WTC11 (cell line): ENCODE results near the gene HNF1B. TPM values are rescaled to one million over a fixed set of nuclear protein-coding genes. Genes with fewer than 3 reads are reported as not detected.

Source experiments
- ATAC-seq: fragments of 200-7000 bp; cut with Tn5 transposase; 2 replicates; pipeline ENCODE4 v1.10.0; 2021; ENCODE audit warnings: mild to moderate bottlenecking, moderate library complexity
- CTCF ChIA-PET: fragments of 300-600 bp; sonication (Branson Sonifier 250); formaldehyde crosslinking; loops from one replicate; lab custom pipeline; 2021; ENCODE audit warnings: antibody characterized with exemption; lab: Charles Lee
- POLR2A ChIA-PET: fragments of 350-600 bp; sonication (Branson Sonifier 250); formaldehyde crosslinking; loops from one replicate; lab custom pipeline; 2021; ENCODE audit warnings: antibody characterized with exemption; lab: Charles Lee
- DNase-seq: peaks from one replicate; pipeline ENCODE4 v3.0.0; 2021; ENCODE audit warnings: low spot score
- H3K27ac Mint-ChIP-seq: 2 replicates; pipeline ENCODE4 v1.8.0; 2021; ENCODE audit warnings: mixed read lengths
- H3K27me3 Mint-ChIP-seq: 2 replicates; pipeline ENCODE4 v1.8.0; 2021; ENCODE audit warnings: low read depth, mild to moderate bottlenecking, moderate library complexity, mixed read lengths
- H3K36me3 Mint-ChIP-seq: 2 replicates; pipeline ENCODE4 v1.8.0; 2021; ENCODE audit warnings: mixed read lengths
- H3K4me1 Mint-ChIP-seq: 2 replicates; pipeline ENCODE4 v1.8.0; 2022; ENCODE audit warnings: mixed read lengths
- H3K4me3 Mint-ChIP-seq: 2 replicates; pipeline ENCODE4 v1.8.0; 2021; ENCODE audit warnings: mild to moderate bottlenecking, moderate library complexity, mixed read lengths
- H3K9me3 Mint-ChIP-seq: 2 replicates; pipeline ENCODE4 v1.8.0; 2021; ENCODE audit warnings: mixed read lengths
- ATF3 ChIP-seq: sonication (generic); formaldehyde crosslinking; conservative IDR thresholded peaks from 2 replicates; pipeline ENCODE4 v1.8.1; 2022; ENCODE audit warnings: mild to moderate bottlenecking, missing genetic modification reagents
- ATF6 ChIP-seq: sonication (generic); formaldehyde crosslinking; IDR thresholded peaks from 2 replicates; pipeline ENCODE4 v1.8.1; 2023; ENCODE audit warnings: mild to moderate bottlenecking, missing genetic modification reagents
- CDX4 ChIP-seq: fragments of 250-450 bp; sonication (Bioruptor Pico); IDR thresholded peaks from 2 replicates; pipeline ENCODE4 v1.9.0; 2021; ENCODE audit warnings: moderate library complexity, mild to moderate bottlenecking, inconsistent platforms, borderline replicate concordance
- E2F5 ChIP-seq: sonication (generic); formaldehyde crosslinking; IDR thresholded peaks from 2 replicates; pipeline ENCODE4 v1.8.1; 2022; ENCODE audit warnings: mild to moderate bottlenecking, moderate library complexity, missing genetic modification reagents
- FOXP1 ChIP-seq: sonication (generic); formaldehyde crosslinking; IDR thresholded peaks from 2 replicates; pipeline ENCODE4 v1.8.0; 2022; ENCODE audit warnings: missing genetic modification reagents, mild to moderate bottlenecking, moderate library complexity, borderline replicate concordance
- GRHL2 ChIP-seq: fragments of 250-450 bp; sonication (Bioruptor Pico); IDR thresholded peaks from 2 replicates; pipeline ENCODE4 v1.8.0; 2022; ENCODE audit warnings: mild to moderate bottlenecking, moderate library complexity; ENCODE audit not compliant: insufficient replicate concordance, severe bottlenecking
- JUN ChIP-seq: sonication (generic); formaldehyde crosslinking; IDR thresholded peaks from 2 replicates; pipeline ENCODE4 v1.8.0; 2023; ENCODE audit warnings: mild to moderate bottlenecking, missing genetic modification reagents
- PRDM15 ChIP-seq: sonication (generic); formaldehyde crosslinking; IDR thresholded peaks from 2 replicates; pipeline ENCODE4 v1.8.0; 2022; ENCODE audit warnings: missing genetic modification reagents
- PRRX2 ChIP-seq: fragments of 250-450 bp; sonication (Bioruptor Pico); IDR thresholded peaks from 2 replicates; pipeline ENCODE4 v1.8.0; 2021; ENCODE audit warnings: mild to moderate bottlenecking
- TEAD4 ChIP-seq: sonication (generic); formaldehyde crosslinking; IDR thresholded peaks from 2 replicates; pipeline ENCODE4 v1.8.0; 2022; ENCODE audit warnings: mild to moderate bottlenecking, missing genetic modification reagents
- ZBTB21 ChIP-seq: sonication (generic); formaldehyde crosslinking; IDR thresholded peaks from 2 replicates; pipeline ENCODE4 v1.8.1; 2023; ENCODE audit warnings: mild to moderate bottlenecking, missing genetic modification reagents, borderline replicate concordance
- ZNF219 ChIP-seq: sonication (generic); formaldehyde crosslinking; IDR thresholded peaks from 2 replicates; pipeline ENCODE4 v1.8.0; 2023; ENCODE audit warnings: missing genetic modification reagents, mild to moderate bottlenecking, borderline replicate concordance
- ZNF281 ChIP-seq: sonication (generic); formaldehyde crosslinking; IDR thresholded peaks from 2 replicates; pipeline ENCODE4 v1.8.0; 2023; ENCODE audit warnings: mild to moderate bottlenecking, missing genetic modification reagents
- ZNF423 ChIP-seq: fragments of 250-450 bp; sonication (Bioruptor Pico); IDR thresholded peaks from 2 replicates; pipeline ENCODE4 v2.1.2; 2022; ENCODE audit warnings: mild to moderate bottlenecking, moderate library complexity
- ZNF532 ChIP-seq: fragments of 250-450 bp; sonication (Bioruptor Pico); IDR thresholded peaks from 2 replicates; pipeline ENCODE4 v1.9.0; 2021; ENCODE audit warnings: mild to moderate bottlenecking, borderline replicate concordance
- ZNF671 ChIP-seq: fragments of 250-450 bp; sonication (Bioruptor Pico); IDR thresholded peaks from 2 replicates; pipeline ENCODE4 v1.8.0; 2021; ENCODE audit warnings: mild to moderate bottlenecking
- ZSCAN18 ChIP-seq: fragments of 250-450 bp; sonication (Bioruptor Pico); IDR thresholded peaks from 2 replicates; pipeline ENCODE4 v2.1.2; 2022; ENCODE audit warnings: mild to moderate bottlenecking, moderate library complexity
- total RNA-seq: library from RNA; stranded (reverse); gene quantifications from 3 replicates; pipeline ENCODE4 v1.2.3, GENCODE V29; 2021

The HNF1B gene
- total RNA-seq, 1 experiment from 2014 or later, result 0.26 TPM

GRCh38 chr17:37740915-37741314 lies 3.9 kb downstream of the HNF1B start:
- no peak overlapping the region for H3K4me3 Mint-ChIP-seq
- no peak for TF ChIP-seq ZNF532
- no peak for TF ChIP-seq ZNF423 (CRISPR knock-in tag)
- no peak for TF ChIP-seq ATF3
- TF ChIP-seq ZBTB21 (CRISPR knock-in tag), result no peak
- TF ChIP-seq PRRX2, result no peak
- TF ChIP-seq ZNF281 (CRISPR knock-in tag), result no peak
- TF ChIP-seq JUN (CRISPR knock-in tag), result no peak
- no peak for TF ChIP-seq FOXP1 (CRISPR knock-in tag)
- TF ChIP-seq E2F5 (CRISPR knock-in tag), result no peak
- POLR2A ChIA-PET, result no interaction called here
- H3K4me1 Mint-ChIP-seq, result peaks cover 23% of the 10 kb centered on the region
- DNase-seq, result no peak
- H3K27ac Mint-ChIP-seq, result no peak overlapping the region
- no peaks in the 10 kb centered on the region for H3K36me3 Mint-ChIP-seq
- ATAC-seq, result no peak
- CTCF ChIA-PET, result no interaction called here
- peaks cover 98% of the 10 kb centered on the region for H3K27me3 Mint-ChIP-seq
- H3K9me3 Mint-ChIP-seq, result 0 out of 2 replicates have a peak, but pooled peaks cover 3% of the 10 kb centered on the region

GRCh38 chr17:37737971-37738370 lies 6.9 kb downstream of the HNF1B start:
- no peak for ATAC-seq
- peaks cover 12% of the 10 kb centered on the region; the same call in 1 of the 2 replicates for H3K4me1 Mint-ChIP-seq
- ChIA-PET POLR2A (no interaction called here), CTCF (no interaction called here)
- H3K36me3 Mint-ChIP-seq, result no peaks in the 10 kb centered on the region
- H3K9me3 Mint-ChIP-seq, result 0 out of 2 replicates have a peak, but pooled peaks cover 3% of the 10 kb centered on the region
- H3K4me3 Mint-ChIP-seq, result no peak overlapping the region
- peaks cover 94% of the 10 kb centered on the region for H3K27me3 Mint-ChIP-seq
- DNase-seq, result no peak
- no peak overlapping the region for H3K27ac Mint-ChIP-seq
- TF ChIP-seq TEAD4 (CRISPR knock-in tag) (no peak), CDX4 (CRISPR knock-in tag) (no peak), ATF6 (CRISPR knock-in tag) (no peak), ZSCAN18 (no peak), ATF3 (no peak), ZNF219 (CRISPR knock-in tag) (no peak), JUN (CRISPR knock-in tag) (no peak), GRHL2 (CRISPR knock-in tag) (no peak), ZNF671 (CRISPR knock-in tag) (no peak), PRDM15 (CRISPR knock-in tag) (no peak)
